T-helper 22 cell (primary cell): ENCODE measurements around the gene EFTUD2.
"Not testable (repeated sequence)": the region's sequence is repeated elsewhere in the genome, so short reads cannot be mapped to it uniquely, and the experiment has no call there.

Source experiments
- DNase-seq: peaks from one replicate; pipeline ENCODE4 v3.0.0-alpha.2; 2020; ENCODE audit warnings: low read depth

EFTUD2 gene

DNA sequence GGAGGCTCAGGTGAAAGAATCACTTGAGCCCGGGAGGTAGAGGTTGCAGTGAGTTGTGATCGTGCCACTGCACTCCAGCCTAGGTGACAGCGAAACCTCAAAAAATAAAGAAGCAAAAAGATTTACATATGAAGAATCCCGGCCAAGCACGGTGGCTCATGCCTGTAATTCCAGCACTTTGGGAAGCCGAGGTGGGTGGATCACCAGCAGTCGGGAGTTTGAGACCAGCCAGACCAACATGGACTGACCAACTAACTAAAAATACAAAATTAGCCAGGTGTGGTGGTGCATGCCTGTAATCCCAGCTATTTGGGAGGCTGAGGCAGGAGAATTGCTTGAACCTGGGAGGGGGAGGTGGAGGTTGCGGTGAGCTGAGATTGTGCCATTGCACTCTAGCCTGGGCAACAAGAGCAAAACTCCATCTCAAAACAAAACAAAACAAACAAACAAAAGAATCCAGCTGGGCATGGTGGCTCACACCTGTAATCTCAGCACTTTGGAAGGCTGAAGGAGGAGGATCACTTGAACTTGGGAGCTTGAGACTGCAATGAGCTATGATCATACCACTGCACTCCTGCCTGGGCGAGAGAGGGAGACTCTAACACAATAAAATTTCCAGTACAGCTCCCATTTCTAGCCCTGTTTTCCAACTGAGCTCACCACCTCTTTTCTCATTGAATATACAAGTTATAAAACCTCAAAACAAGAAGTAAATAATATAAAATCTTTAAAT is 90.4 kb downstream of the EFTUD2 start:
- DNase-seq: not testable (repeated sequence)

DNA sequence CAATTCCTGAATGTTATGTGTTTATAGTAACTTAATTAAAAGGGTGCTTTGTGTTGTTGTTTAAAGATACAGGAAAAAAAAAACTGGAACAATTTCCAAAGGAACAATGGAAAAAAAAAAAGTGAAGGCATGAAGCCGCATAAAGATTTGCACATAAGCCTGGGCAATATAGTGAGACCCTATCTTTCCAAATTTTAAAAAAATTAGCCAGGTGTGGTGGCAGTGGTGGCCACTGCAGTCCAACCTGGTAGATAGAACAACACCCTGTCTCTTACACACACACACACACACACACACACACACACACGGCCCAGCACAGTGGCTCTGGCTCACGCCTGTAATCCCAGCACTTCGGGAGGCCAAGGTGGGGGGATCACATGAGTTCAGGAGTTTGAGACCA is 91.1 kb downstream of the EFTUD2 start:
- no peak for DNase-seq

DNA sequence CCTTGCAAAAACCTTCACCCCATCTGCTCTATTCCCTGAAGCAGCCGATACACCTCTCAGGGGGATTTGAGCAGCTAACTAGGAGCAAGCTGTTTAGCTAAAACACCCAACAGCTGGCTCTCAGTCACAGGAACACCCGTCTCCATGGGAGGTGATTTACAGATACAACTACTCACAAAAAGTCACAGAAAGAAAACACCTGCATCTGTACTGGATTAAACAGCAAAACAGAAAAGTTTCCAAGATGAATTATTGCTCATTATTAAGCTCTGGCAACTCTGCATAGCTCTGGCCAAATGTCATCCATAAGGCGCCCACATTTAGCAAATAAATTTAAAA is 91.5 kb downstream of the EFTUD2 start:
- no peak for DNase-seq

DNA sequence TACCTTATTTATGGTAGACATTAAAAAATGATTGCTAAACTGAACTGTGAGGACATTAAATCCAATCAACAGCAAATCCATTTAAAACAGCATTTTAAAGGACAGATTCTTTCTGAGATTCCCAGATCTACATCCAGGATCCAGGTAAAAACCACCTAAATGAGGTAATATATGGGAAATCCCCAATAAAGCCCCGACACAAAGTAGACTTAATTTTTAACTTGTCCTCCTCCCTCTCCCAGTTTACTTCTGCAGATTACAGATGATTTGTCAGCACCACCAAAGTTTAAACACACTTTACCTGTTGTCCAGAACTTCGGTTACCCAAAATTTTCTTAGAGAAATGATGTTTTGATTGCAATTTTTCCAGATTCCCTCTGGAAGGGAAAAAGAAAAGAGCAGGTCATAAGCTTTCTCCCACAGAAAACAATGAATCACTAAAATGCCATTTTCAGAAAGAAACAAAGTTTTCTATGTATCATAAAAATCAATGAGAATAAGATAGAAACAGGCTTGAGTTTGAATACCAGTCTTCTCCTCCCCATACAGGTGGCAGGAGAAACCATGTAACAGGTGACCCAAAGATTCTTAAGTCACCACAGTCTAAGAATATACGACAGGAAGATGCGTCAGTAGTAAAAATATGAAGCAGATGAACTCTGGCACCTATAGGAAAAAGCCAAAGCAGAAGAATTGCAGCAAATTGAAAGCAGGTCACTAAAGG is 92.0 kb downstream of the EFTUD2 start:
- DNase-seq: no peak

DNA sequence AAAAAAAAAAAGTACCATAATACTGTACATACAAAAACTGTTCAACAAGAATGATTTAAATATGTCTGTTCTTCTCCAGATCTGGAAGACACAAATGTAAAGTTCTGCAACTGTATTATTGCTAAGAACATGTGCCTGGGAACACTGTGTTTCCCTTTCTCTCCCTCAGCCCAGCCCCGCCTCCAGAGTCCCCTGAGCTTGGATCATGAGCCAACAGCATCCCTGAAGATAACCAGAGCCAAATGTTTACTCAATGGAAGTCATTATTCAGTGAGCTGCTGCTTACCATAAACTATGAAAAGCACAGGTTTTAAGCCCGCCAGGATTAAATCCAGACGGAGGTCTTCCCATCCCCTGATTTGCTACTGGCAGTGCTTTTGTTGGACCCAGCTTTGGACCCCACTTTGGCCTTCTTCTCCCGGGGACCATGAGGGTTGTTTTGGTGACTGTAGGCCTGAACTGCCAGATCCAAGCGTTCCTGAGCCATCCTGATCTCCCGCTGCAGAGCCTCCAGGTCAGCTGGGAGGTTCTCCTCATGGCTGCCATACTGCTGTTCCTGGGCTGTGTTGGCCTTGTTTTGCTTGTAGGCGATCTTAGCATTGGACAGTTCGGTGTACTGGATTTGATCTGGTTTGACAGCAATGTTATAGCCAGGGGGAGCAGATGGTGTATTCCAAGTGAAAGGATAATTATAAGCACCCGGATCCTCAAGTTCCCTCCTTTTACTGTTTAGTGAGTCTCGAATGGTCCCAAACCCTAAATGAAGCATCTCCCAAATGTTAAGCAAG is 94.7 kb downstream of the EFTUD2 start:
- DNase-seq: no peak

DNA sequence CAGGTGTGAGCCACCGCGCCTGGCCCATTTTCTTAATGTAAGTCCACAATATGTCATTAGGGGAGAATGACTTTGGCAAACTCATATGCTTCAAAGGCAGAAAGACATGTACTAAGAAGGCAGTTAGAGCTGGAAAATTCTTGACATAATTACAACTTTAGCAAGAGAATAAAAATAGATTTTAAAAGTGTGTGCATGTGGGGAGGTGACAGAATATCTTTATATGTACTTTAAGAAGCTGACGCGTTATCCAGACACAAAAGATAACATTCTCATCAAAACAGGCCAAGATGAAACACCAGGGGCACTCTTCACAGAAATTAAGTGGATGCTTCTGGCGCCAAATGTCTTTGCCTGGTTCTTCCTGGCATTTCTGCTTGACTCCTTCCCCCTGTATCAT is 97.4 kb downstream of the EFTUD2 start:
- no peak for DNase-seq
